Heart left ventricle (tissue), 16 donors: ENCODE results near the gene IGSF8. TPM values are rescaled to one million over a fixed set of nuclear protein-coding genes. Genes with fewer than 3 reads are reported as not detected.

Source experiments
- ATAC-seq, 4 donors: fragments of 200-7000 bp; cut with Tn5 transposase; one replicate each; pipeline ENCODE4 v1.9.1; 2020 to 2022; ENCODE audit warnings: moderate library complexity in 4 of 4, mild to moderate bottlenecking in 3 of 4, moderate number of reproducible peaks in 1 of 4
- DNase-seq, 5 donors: peaks; one replicate each; pipeline ENCODE4 v3.0.0-alpha.2; 2020
- H3K27ac ChIP-seq, 12 donors: fragments of 200-600 bp; sonication (generic) in 4 of 12; one replicate each; pipeline versions ENCODE4 v1.5.0 to v1.8.0; 2016 to 2022; ENCODE audit warnings: mild to moderate bottlenecking in 2 of 12
- H3K27me3 ChIP-seq, 9 donors: fragments of 200-600 bp; sonication (generic) in 2 of 9; one replicate each; pipeline versions ENCODE4 v1.5.1 to v1.8.0; 2016 to 2022; ENCODE audit warnings: mild to moderate bottlenecking in 3 of 9
- H3K36me3 ChIP-seq, 9 donors: fragments of 200-600 bp; sonication (generic) in 2 of 9; one replicate each; pipeline versions ENCODE4 v1.5.0 to v1.8.0; 2018 to 2022; ENCODE audit warnings: mild to moderate bottlenecking in 2 of 9
- H3K4me1 ChIP-seq, 12 donors: fragments of 200-600 bp; sonication (generic) in 4 of 12; one replicate each; pipeline versions ENCODE4 v1.5.0 to v1.8.0; 2016 to 2022; ENCODE audit warnings: mild to moderate bottlenecking in 3 of 12
- H3K4me3 ChIP-seq, 12 donors: fragments of 200-600 bp; sonication (generic) in 4 of 12; one replicate each; pipeline versions ENCODE4 v1.5.0 to v1.8.0; 2017 to 2022; ENCODE audit warnings: mild to moderate bottlenecking in 9 of 12, moderate library complexity in 4 of 12
- H3K9me3 ChIP-seq, 12 donors: fragments of 200-600 bp; sonication (generic) in 4 of 12; one replicate each; pipeline versions ENCODE4 v1.5.0 to v1.8.0; 2016 to 2022; ENCODE audit warnings: mild to moderate bottlenecking in 1 of 12
- CTCF ChIP-seq, 12 donors: fragments of 200-600 bp; sonication (generic) in 4 of 12; IDR thresholded peaks; one replicate each; pipeline versions ENCODE4 v1.5.0 to v1.8.0; 2018 to 2022; ENCODE audit warnings: antibody characterized with exemption in 12 of 12, mild to moderate bottlenecking in 5 of 12
- POLR2A ChIP-seq, 2 donors: fragments of 450-650 bp; IDR thresholded peaks; one replicate each; pipeline ENCODE4 v1.6.1; 2017; ENCODE audit warnings: antibody characterized with exemption in 2 of 2, mild to moderate bottlenecking in 2 of 2, moderate library complexity in 2 of 2
- WGBS, 4 donors: extraction: QIAGEN DNeasy Blood & Tissue Kit in 2 of 4; methylation state at CpG; one replicate each; pipeline versions ENCODE4 v1.1.5 to v1.1.7; 2013 to 2018; 5-methylcytosine and 5-hydroxymethylcytosine counted together
- intact Hi-C, 10 donors: fragments of 100-400 bp; cut with DNase I; formaldehyde crosslinking; loops; one replicate each; pipeline versions ENCODE4 v1.11.1 to v1.14.2; 2022
- polyA plus RNA-seq, 2 donors: library from polyadenylated mRNA; stranded (reverse); fragments of 200-250 nt; gene quantifications; one replicate each; pipeline ENCODE4 v1.2.3, GENCODE V29; 2013
- total RNA-seq, 9 donors: library from RNA; depleted of rRNA in 2 of 9; stranded (reverse); fragments of >200 nt in 2 of 9; fragmentation: NEBNext Ultra II Directional in 3 of 9; extraction: Animal tissue kit (Norgen Biotek cat#: 25700) in 3 of 9; gene quantifications; one replicate each; pipeline versions ENCODE4 v1.1.0 to v1.2.4, GENCODE V29; 2016 to 2023
- donor health status: ischemic (EF 13 %, LVEDD 7.1; RV severe dilation, severe dysfunction).
- donor health status: healthy with polysubstance abuse.
- donor health status: DM: no; HTN: yes; CAD: no.
- donor health status: DM: no; HTN: no; CAD: no.
- donor health status: ischemic (EF 25% LVEDD 6.9; RV normal size, moderate dysfunction).
- donor health status: ischemic (EF 25% LVEDD 5.7; RV mildly dilated, moderate dysfunction).
- donor health status: healthy.
- donor health status: DM: yes; HTN: yes; CAD: no.
- donor health status: ischemic (EF 35%, LVEDD 5.7; RV mildly dilated, moderate dysfunction).
- donor health status: nonischemic (EF 11% LVEDD 7.7; RV severe dilation, severe dysfunction).
- donor health status: DM: yes; HTN: yes; CAD: no.
- donor health status: PGD.
- donor health status: ischemic (EF 29% LVEDD 5.4; RV normal size, mild dysfunction).
- donor health status: nonischemic (EF 23%, LVEDD 6.1; RV moderate dilation, normal function).

The IGSF8 gene
- total and polyA plus RNA-seq, 11 donors = 15.0 to 49.3 (median 24.8) TPM

GRCh38 chr1:160124705-160125478 lies 26.5 kb upstream of the IGSF8 start:
- 50 to 63% (median 53%) methylated on average over 8 of the region's 8 CpGs for WGBS, 4 donors
- TF ChIP-seq POLR2A (IDR thresholded peaks at IDR 0.05) = no peak
- no peaks in the 10 kb centered on the region for H3K9me3 ChIP-seq
- H3K36me3 ChIP-seq = peaks cover 0 to 90% (median 55%) of the 10 kb centered on the region in 9 donors
- H3K27me3 ChIP-seq = no peaks in the 10 kb centered on the region
- intact Hi-C loops = no loop called here
- ATAC-seq = peak; percentile 33 to 85 (median 58)
- H3K4me1 ChIP-seq = peaks cover 0 to 76% (median 31%) of the 10 kb centered on the region in 12 donors
- peak in 1 of 5 donors; percentile 25 for DNase-seq
- no peak overlapping the region for H3K4me3 ChIP-seq
- peak overlapping the region in 11 of 12 donors; percentile 15 to 87 (median 69) for H3K27ac ChIP-seq

GRCh38 chr1:160123726-160124125 lies 25.3 kb upstream of the IGSF8 start:
- DNase-seq (no peak), ATAC-seq (no peak)
- H3K9me3 ChIP-seq = no peaks in the 10 kb centered on the region
- H3K27me3 ChIP-seq = no peaks in the 10 kb centered on the region
- H3K27ac ChIP-seq = peak overlapping the region in 9 of 12 donors; percentile 58 to 87 (median 71)
- peaks cover 0 to 79% (median 43%) of the 10 kb centered on the region in 9 donors for H3K36me3 ChIP-seq
- TF ChIP-seq POLR2A (IDR thresholded peaks at IDR 0.05) (no peak), CTCF (IDR thresholded peaks at IDR 0.05) (no peak)
- H3K4me3 ChIP-seq = no peak overlapping the region
- intact Hi-C loops = no loop called here
- H3K4me1 ChIP-seq = peaks cover 0 to 83% (median 34%) of the 10 kb centered on the region in 12 donors

GRCh38 chr1:160122978-160123495 lies 24.6 kb upstream of the IGSF8 start:
- Histone ChIP-seq H3K27ac (peak overlapping the region in 5 of 12 donors; percentile 60 to 80 (median 71)), H3K4me3 (no peak overlapping the region), H3K36me3 (peaks cover 0 to 74% (median 36%) of the 10 kb centered on the region in 9 donors), H3K9me3 (no peaks in the 10 kb centered on the region), H3K4me1 (peaks cover 0 to 83% (median 37%) of the 10 kb centered on the region in 12 donors), H3K27me3 (no peaks in the 10 kb centered on the region)
- intact Hi-C loops = no loop called here
- TF ChIP-seq CTCF (IDR thresholded peaks at IDR 0.05) (no peak), POLR2A (IDR thresholded peaks at IDR 0.05) (no peak)
- no peak for ATAC-seq
- DNase-seq = no peak
- 84 to 93% (median 87%) methylated on average over 15 to 16 of the region's 16 CpGs for WGBS, 4 donors

- H3K9me3 ChIP-seq = no peaks in the 10 kb centered on the region
- no peaks in the 10 kb centered on the region for H3K27me3 ChIP-seq
- peaks cover 0 to 71% (median 32%) of the 10 kb centered on the region in 12 donors for H3K4me1 ChIP-seq
- no peak overlapping the region for H3K4me3 ChIP-seq
- 80 to 95% (median 88%) methylated on average over 1 of the region's 1 CpG for WGBS, 4 donors
- intact Hi-C loops = no loop called here
- peaks cover 0 to 58% (median 22%) of the 10 kb centered on the region in 9 donors for H3K36me3 ChIP-seq
- H3K27ac ChIP-seq = peak overlapping the region in 3 of 12 donors; percentile 25 to 52 (median 36)
- TF ChIP-seq POLR2A (IDR thresholded peaks at IDR 0.05) (no peak), CTCF (IDR thresholded peaks at IDR 0.05) (no peak)
- no peak for ATAC-seq
- no peak for DNase-seq
Measured at GRCh38 chr1:160121388-160121787, 23.0 kb upstream of the IGSF8 start.
